ENCODE measurements around the gene CLN5.

- TF ChIP-seq CTCF (conservative IDR thresholded peaks at IDR 0.05; ENCODE audit: low read depth, low read length) (no peak), EZH2 (IDR thresholded peaks at IDR 0.05; ENCODE audit: low read length, unreplicated experiment) (no peak)
These were observed 8.2 kb upstream of the CLN5 start for GRCh38 chr13:76983676-76984075.

Measured in PC-3 (cell line).